ENCODE data around the gene PSTPIP2. TPM values are rescaled to one million over a fixed set of nuclear protein-coding genes. Genes with fewer than 3 reads are reported as not detected.

The PSTPIP2 gene
- total and polyA plus RNA-seq, 4 donors: 4.0 to 14.7 (median 8.6) TPM

GRCh38 chr18:45951016-45951714, 120.9 kb downstream of the PSTPIP2 start:
- H3K27me3 ChIP-seq (ENCODE audit: control insufficient read depth in 4 of 4, insufficient read depth in 4 of 4, low read length in 3 of 4): no peaks in the 10 kb centered on the region
- no peaks in the 10 kb centered on the region for H3K4me1 ChIP-seq (ENCODE audit: control insufficient read depth in 4 of 4, insufficient read depth in 4 of 4, low read length in 3 of 4)
- no peak overlapping the region for H3K27ac ChIP-seq (ENCODE audit: low read depth in 1 of 2, low read length in 2 of 2)
- H3K9me3 ChIP-seq (ENCODE audit: control insufficient read depth in 4 of 4, low read length in 3 of 4): no peaks in the 10 kb centered on the region
- no peak overlapping the region for H3K9ac ChIP-seq (ENCODE audit: low read depth in 1 of 2, low read length in 2 of 2)
- WGBS: 89% methylated on average over 4 of the region's 4 CpGs
- no peak for TF ChIP-seq HNF4A (conservative IDR thresholded peaks at IDR 0.05)
- TF ChIP-seq EGR1 (IDR thresholded peaks at IDR 0.05; ENCODE audit: low read depth in 2 of 2): no peak
- no peak for TF ChIP-seq REST (IDR thresholded peaks at IDR 0.05)
- no peak for TF ChIP-seq YY1 (IDR thresholded peaks at IDR 0.05)
- TF ChIP-seq RXRA (IDR thresholded peaks at IDR 0.05): no peak
- no peak for TF ChIP-seq FOXA1 (IDR thresholded peaks at IDR 0.05)
- no peak for TF ChIP-seq JUND (IDR thresholded peaks at IDR 0.05)
- TF ChIP-seq HNF4G (IDR thresholded peaks at IDR 0.05): no peak
- TF ChIP-seq RAD21 (IDR thresholded peaks at IDR 0.05): no peak
- TF ChIP-seq FOXA2 (IDR thresholded peaks at IDR 0.05): no peak
- no peak for DNase-seq (ENCODE audit: low spot score)
- peaks cover 5 to 72% (median 53%) of the 10 kb centered on the region in 4 donors for H3K36me3 ChIP-seq (ENCODE audit: control insufficient read depth in 4 of 4, insufficient read depth in 3 of 4, low read depth in 1 of 4, low read length in 3 of 4)
- no peak overlapping the region for H3K4me3 ChIP-seq (ENCODE audit: low read depth in 1 of 3, low read length in 3 of 3)

- Histone ChIP-seq H3K4me1 (ENCODE audit: control insufficient read depth in 4 of 4, insufficient read depth in 4 of 4, low read length in 3 of 4) (no peaks in the 10 kb centered on the region), H3K9ac (ENCODE audit: low read depth in 1 of 2, low read length in 2 of 2) (no peak overlapping the region), H3K36me3 (ENCODE audit: control insufficient read depth in 4 of 4, insufficient read depth in 3 of 4, low read depth in 1 of 4, low read length in 3 of 4) (peaks cover 6 to 77% (median 62%) of the 10 kb centered on the region in 4 donors), H3K4me3 (ENCODE audit: low read depth in 1 of 3, low read length in 3 of 3) (no peak overlapping the region), H3K9me3 (ENCODE audit: control insufficient read depth in 4 of 4, low read length in 3 of 4) (no peaks in the 10 kb centered on the region), H3K27me3 (ENCODE audit: control insufficient read depth in 4 of 4, insufficient read depth in 4 of 4, low read length in 3 of 4) (no peaks in the 10 kb centered on the region), H3K27ac (ENCODE audit: low read depth in 1 of 2, low read length in 2 of 2) (no peak overlapping the region)
- no peak for DNase-seq (ENCODE audit: low spot score)
- TF ChIP-seq, protein P1, sequence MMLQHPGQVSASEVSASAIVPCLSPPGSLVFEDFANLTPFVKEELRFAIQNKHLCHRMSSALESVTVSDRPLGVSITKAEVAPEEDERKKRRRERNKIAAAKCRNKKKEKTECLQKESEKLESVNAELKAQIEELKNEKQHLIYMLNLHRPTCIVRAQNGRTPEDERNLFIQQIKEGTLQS (IDR thresholded peaks at IDR 0.05): no peak
- TF ChIP-seq, protein P2, sequence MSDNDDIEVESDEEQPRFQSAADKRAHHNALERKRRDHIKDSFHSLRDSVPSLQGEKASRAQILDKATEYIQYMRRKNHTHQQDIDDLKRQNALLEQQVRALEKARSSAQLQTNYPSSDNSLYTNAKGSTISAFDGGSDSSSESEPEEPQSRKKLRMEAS (IDR thresholded peaks at IDR 0.05): no peak
- TF ChIP-seq JUND (IDR thresholded peaks at IDR 0.05): no peak
- WGBS: 91% methylated on average over 5 of the region's 5 CpGs
Measured at GRCh38 chr18:45945669-45946068, 126.4 kb downstream of the PSTPIP2 start.

- no peak for DNase-seq (ENCODE audit: low spot score)
- Histone ChIP-seq H3K9me3 (ENCODE audit: control insufficient read depth in 4 of 4, low read length in 3 of 4) (no peaks in the 10 kb centered on the region), H3K4me3 (ENCODE audit: low read depth in 1 of 3, low read length in 3 of 3) (no peak overlapping the region), H3K27me3 (ENCODE audit: control insufficient read depth in 4 of 4, insufficient read depth in 4 of 4, low read length in 3 of 4) (no peaks in the 10 kb centered on the region), H3K4me1 (ENCODE audit: control insufficient read depth in 4 of 4, insufficient read depth in 4 of 4, low read length in 3 of 4) (peaks cover 0 to 4% (median 2%) of the 10 kb centered on the region in 4 donors), H3K9ac (ENCODE audit: low read depth in 1 of 2, low read length in 2 of 2) (no peak overlapping the region), H3K27ac (ENCODE audit: low read depth in 1 of 2, low read length in 2 of 2) (no peak overlapping the region), H3K36me3 (ENCODE audit: control insufficient read depth in 4 of 4, insufficient read depth in 3 of 4, low read depth in 1 of 4, low read length in 3 of 4) (peaks cover 6 to 69% (median 51%) of the 10 kb centered on the region in 4 donors)
- 89% methylated on average over 2 of the region's 2 CpGs for WGBS
- TF ChIP-seq FOXA2 (IDR thresholded peaks at IDR 0.05) (no peak), EGR1 (IDR thresholded peaks at IDR 0.05; ENCODE audit: low read depth in 2 of 2) (no peak), HNF4A (conservative IDR thresholded peaks at IDR 0.05) (no peak), GABPA (IDR thresholded peaks at IDR 0.05 in 1 of 2, conservative IDR thresholded peaks at IDR 0.05 in 1 of 2) (no peak), RXRA (IDR thresholded peaks at IDR 0.05) (no peak), ZBTB33 (IDR thresholded peaks at IDR 0.05) (no peak), FOXA1 (IDR thresholded peaks at IDR 0.05) (no peak), NR2F2 (IDR thresholded peaks at IDR 0.05) (no peak), TAF1 (conservative IDR thresholded peaks at IDR 0.05) (no peak), HNF4G (IDR thresholded peaks at IDR 0.05) (no peak), YY1 (IDR thresholded peaks at IDR 0.05) (no peak)
- TF ChIP-seq, protein P3, sequence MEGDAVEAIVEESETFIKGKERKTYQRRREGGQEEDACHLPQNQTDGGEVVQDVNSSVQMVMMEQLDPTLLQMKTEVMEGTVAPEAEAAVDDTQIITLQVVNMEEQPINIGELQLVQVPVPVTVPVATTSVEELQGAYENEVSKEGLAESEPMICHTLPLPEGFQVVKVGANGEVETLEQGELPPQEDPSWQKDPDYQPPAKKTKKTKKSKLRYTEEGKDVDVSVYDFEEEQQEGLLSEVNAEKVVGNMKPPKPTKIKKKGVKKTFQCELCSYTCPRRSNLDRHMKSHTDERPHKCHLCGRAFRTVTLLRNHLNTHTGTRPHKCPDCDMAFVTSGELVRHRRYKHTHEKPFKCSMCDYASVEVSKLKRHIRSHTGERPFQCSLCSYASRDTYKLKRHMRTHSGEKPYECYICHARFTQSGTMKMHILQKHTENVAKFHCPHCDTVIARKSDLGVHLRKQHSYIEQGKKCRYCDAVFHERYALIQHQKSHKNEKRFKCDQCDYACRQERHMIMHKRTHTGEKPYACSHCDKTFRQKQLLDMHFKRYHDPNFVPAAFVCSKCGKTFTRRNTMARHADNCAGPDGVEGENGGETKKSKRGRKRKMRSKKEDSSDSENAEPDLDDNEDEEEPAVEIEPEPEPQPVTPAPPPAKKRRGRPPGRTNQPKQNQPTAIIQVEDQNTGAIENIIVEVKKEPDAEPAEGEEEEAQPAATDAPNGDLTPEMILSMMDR (IDR thresholded peaks at IDR 0.05; ENCODE audit: low read depth, low read length, missing input control): no peak
- TF ChIP-seq, protein P2 (IDR thresholded peaks at IDR 0.05): no peak
Measured at GRCh38 chr18:45940724-45941123, 131.3 kb downstream of the PSTPIP2 start.
